Activated T-helper 1 cell treated with anti-CD3 and anti-CD28 coated beads, Interleukin-12 subunit alpha, Interleukin-12 subunit beta, Interleukin-2, Interleukin-4 antibody, amounts not matched to agents 30 ng/mL and 10 ng/mL and 1 ng/mL, durations not matched to agents 14 hours and 24 hours and 36 hours (primary cell): ENCODE measurements around the gene POU6F2. TPM values are rescaled to one million over a fixed set of nuclear protein-coding genes. Genes with fewer than 3 reads are reported as not detected.

Source experiments
- DNase-seq: peaks from one replicate; pipeline ENCODE4 v3.0.0; 2021; ENCODE audit warnings: low spot score
- H3K27ac Mint-ChIP-seq: one replicate; pipeline ENCODE4 v1.8.0; 2021; ENCODE audit warnings: mild to moderate bottlenecking, mixed read lengths
- H3K27me3 Mint-ChIP-seq: one replicate; pipeline ENCODE4 v1.8.0; 2022; ENCODE audit warnings: mild to moderate bottlenecking, moderate library complexity, mixed read lengths; ENCODE audit not compliant: insufficient read depth
- H3K36me3 Mint-ChIP-seq: one replicate; pipeline ENCODE4 v1.8.0; 2021; ENCODE audit warnings: low read depth, mixed read lengths
- H3K4me1 Mint-ChIP-seq: one replicate; pipeline ENCODE4 v1.8.0; 2021; ENCODE audit warnings: low read depth, mixed read lengths
- H3K4me3 Mint-ChIP-seq: one replicate; pipeline ENCODE4 v1.8.0; 2021; ENCODE audit warnings: mild to moderate bottlenecking, moderate library complexity, mixed read lengths
- H3K9me3 Mint-ChIP-seq: one replicate; pipeline ENCODE4 v1.8.0; 2021; ENCODE audit warnings: mixed read lengths
- intact Hi-C: fragments of 100-400 bp; cut with micrococcal nuclease; formaldehyde crosslinking; loops from one replicate; pipeline ENCODE4 v1.15.1; 2024
- total RNA-seq: library from RNA; stranded (reverse); gene quantifications from 2 replicates; pipeline ENCODE4 v1.2.3, GENCODE V29; 2022

POU6F2 gene
- total RNA-seq, 1 donor from 2014 or later: not detected

DNA sequence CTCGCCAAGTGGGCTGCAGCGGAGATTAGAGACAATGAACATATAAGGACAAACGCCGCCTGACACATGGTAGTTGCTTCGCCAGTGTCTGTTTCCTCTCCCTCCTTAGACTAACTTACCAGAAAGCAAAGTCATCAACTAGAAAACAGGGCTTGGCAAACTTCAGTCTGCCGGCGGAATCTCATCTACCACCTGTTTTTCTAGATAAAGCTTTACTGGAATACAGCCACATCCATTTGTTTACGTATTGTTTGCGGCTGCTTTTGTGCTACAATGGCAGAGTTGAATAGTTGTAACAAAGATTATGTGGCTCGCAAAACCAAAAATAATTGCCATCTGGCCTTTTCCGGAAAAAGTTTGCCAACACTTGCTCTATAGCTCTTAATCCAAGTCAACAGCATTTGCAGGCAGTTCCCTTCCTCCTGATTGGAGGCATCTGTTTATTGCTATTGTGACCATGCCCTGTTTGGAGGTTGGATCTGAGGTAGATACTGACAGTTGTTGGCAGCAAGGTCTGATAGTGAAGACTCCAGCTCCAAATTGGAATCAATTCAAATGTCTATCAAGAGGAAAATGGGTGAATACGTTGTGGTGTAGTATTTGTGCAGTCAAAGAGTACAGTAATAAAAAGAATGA lies 260.6 kb downstream of the POU6F2 start:
- no peak for DNase-seq
- Mint-ChIP-seq H3K4me1 (no peaks in the 10 kb centered on the region), H3K9me3 (no peaks in the 10 kb centered on the region), H3K4me3 (no peak overlapping the region), H3K27me3 (no peaks in the 10 kb centered on the region), H3K36me3 (no peaks in the 10 kb centered on the region), H3K27ac (no peak overlapping the region)
- intact Hi-C loops: no loop called here

GRCh38 chr7:39240864-39241263 lies 263.2 kb downstream of the POU6F2 start:
- no peak overlapping the region for H3K27ac Mint-ChIP-seq
- no peaks in the 10 kb centered on the region for H3K4me1 Mint-ChIP-seq
- no peaks in the 10 kb centered on the region for H3K9me3 Mint-ChIP-seq
- H3K36me3 Mint-ChIP-seq: no peaks in the 10 kb centered on the region
- no peaks in the 10 kb centered on the region for H3K27me3 Mint-ChIP-seq
- intact Hi-C loops: no loop called here
- no peak overlapping the region for H3K4me3 Mint-ChIP-seq
- no peak for DNase-seq

DNA sequence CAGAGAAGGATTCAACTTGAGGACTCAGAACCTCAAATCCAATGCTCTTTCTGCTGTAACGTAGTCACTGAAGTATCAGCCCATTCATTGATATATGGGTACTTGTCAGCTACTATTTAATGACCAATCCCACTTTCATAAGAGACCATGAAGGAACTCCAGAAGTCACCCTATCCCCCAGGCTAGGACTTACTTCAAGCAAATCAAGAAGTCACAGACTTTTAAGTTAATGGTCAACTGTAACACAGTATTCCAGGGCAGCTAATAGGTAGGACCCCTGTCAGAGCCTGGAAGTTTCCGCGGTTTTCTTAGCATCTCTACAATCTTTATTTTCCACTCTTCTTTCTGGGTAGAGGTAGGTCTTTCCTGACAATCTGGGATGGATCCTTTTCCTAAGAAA lies 269.9 kb downstream of the POU6F2 start:
- no peaks in the 10 kb centered on the region for H3K9me3 Mint-ChIP-seq
- no peaks in the 10 kb centered on the region for H3K4me1 Mint-ChIP-seq
- no peaks in the 10 kb centered on the region for H3K27me3 Mint-ChIP-seq
- H3K36me3 Mint-ChIP-seq: no peaks in the 10 kb centered on the region
- no peak overlapping the region for H3K4me3 Mint-ChIP-seq
- no peak overlapping the region for H3K27ac Mint-ChIP-seq
- intact Hi-C loops: no loop called here
- DNase-seq: no peak

DNA sequence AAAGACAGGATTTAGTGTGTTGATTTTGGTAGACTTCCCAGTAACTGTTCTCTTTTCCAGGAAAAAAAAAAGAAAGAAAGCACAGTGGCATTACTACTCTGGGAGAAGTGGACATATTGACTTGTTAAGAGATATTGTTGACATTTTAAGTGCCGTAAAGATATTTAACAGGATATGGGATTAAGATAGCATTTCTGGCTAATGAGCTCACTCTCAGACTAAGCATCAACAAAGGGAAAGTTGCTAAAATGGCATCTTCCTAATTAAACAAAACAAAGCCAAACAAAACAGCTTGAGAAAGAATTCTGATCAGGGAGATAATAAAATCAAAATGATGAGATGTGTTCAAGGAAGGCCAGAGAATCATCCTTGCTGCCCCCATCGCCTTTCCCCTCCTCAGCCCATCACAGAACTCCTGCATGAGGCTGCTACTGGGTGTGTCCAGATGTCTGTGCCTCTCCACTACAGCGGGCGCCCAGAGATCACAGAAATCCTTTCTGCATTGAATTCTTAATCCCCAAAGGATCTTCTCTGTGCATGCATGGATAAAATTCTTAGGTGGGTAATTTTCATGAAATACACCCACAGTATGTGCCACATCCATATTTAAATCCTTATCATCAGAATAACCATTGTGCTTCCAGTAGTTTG lies 270.5 kb downstream of the POU6F2 start:
- Mint-ChIP-seq H3K27me3 (no peaks in the 10 kb centered on the region), H3K4me3 (no peak overlapping the region), H3K27ac (no peak overlapping the region), H3K36me3 (no peaks in the 10 kb centered on the region), H3K9me3 (no peaks in the 10 kb centered on the region), H3K4me1 (no peaks in the 10 kb centered on the region)
- intact Hi-C loops: no loop called here
- no peak for DNase-seq

GRCh38 chr7:39248692-39249090 lies 271.0 kb downstream of the POU6F2 start:
- Mint-ChIP-seq H3K27me3 (no peaks in the 10 kb centered on the region), H3K36me3 (no peaks in the 10 kb centered on the region), H3K4me3 (no peak overlapping the region), H3K27ac (no peak overlapping the region), H3K4me1 (no peaks in the 10 kb centered on the region), H3K9me3 (no peaks in the 10 kb centered on the region)
- intact Hi-C loops: no loop called here
- no peak for DNase-seq

DNA sequence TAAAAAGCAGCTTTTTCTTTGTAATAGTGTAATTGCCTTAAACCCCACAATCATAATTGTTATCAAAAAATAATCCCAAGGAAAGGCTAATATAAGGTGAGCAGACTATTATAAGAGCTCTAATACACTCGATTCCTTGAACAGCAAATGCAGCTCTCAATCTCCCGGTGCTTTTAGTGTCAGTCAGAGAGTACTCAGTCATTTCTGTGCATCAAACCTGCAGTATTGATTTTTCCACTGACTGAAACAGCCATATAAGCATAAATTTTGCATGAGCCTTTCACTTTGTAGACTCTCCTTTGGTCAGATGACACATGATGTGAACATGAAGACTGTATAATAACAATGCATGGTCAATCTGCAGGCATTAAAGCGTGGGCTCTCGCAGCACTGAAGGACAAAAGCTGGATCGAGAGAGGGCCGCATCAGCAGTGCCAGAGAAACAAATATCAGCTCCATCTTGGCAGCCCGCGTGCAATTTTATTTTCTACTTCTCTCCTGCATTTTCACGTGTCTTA lies 272.0 kb downstream of the POU6F2 start:
- Mint-ChIP-seq H3K4me3 (no peak overlapping the region), H3K27me3 (no peaks in the 10 kb centered on the region), H3K36me3 (no peaks in the 10 kb centered on the region), H3K9me3 (no peaks in the 10 kb centered on the region), H3K27ac (no peak overlapping the region), H3K4me1 (no peaks in the 10 kb centered on the region)
- intact Hi-C loops: no loop called here
- DNase-seq: no peak

DNA sequence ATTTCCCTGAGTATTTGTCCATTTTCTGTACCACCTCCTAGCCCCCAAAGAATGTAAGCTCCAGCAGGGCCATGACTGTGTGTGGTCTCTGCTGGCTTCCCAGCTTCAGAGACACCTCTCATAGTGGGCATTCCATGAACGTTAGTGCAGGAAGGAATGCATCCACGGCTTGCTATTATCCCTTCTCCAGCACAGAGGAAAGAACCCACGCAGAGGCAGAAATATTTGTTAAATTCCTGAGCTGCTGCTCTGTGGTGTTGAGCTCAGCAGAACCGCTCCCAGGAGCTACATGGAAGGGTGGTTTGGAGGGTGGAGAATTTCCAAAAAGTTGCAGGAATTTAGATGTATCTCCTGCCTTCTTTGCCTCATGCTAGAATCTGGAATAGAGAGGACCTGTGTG lies 275.2 kb downstream of the POU6F2 start:
- no peaks in the 10 kb centered on the region for H3K27me3 Mint-ChIP-seq
- no peaks in the 10 kb centered on the region for H3K4me1 Mint-ChIP-seq
- no peak overlapping the region for H3K27ac Mint-ChIP-seq
- DNase-seq: no peak
- intact Hi-C loops: no loop called here
- H3K9me3 Mint-ChIP-seq: no peaks in the 10 kb centered on the region
- no peaks in the 10 kb centered on the region for H3K36me3 Mint-ChIP-seq
- H3K4me3 Mint-ChIP-seq: no peak overlapping the region

DNA sequence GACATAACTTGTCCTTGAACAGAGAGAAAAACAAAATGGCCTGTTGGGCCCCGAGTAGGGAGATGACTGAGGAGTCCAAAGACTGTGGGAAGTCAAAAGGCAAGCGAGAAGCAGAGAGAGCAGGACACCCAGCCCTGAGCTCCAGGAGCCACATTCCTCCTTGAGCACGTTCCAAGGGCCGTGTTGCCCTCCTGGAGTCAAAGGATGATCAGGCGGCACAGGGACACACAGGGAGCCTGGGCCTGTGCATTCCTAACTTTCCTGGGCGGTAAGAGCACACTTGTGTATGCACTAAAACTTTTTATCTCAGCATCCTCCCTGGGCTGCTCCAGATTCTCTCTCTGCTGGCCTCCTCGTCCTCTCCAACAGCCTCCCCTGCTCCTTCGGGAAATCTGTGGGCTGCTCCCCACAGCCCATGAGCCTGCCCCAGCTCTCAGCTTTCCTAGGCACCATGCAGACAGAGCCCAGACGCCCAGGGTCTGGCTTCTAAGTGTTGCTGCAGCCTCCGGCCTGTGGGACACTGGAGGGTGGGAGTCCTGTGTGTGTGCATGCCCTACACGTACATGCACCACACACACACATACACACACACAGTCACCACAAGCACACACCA lies 281.8 kb downstream of the POU6F2 start:
- Mint-ChIP-seq H3K27ac (no peak overlapping the region), H3K36me3 (no peaks in the 10 kb centered on the region), H3K4me3 (no peak overlapping the region), H3K4me1 (no peaks in the 10 kb centered on the region), H3K27me3 (no peaks in the 10 kb centered on the region), H3K9me3 (no peaks in the 10 kb centered on the region)
- DNase-seq: no peak
- intact Hi-C loops: no loop called here

- no peaks in the 10 kb centered on the region for H3K9me3 Mint-ChIP-seq
- no peaks in the 10 kb centered on the region for H3K27me3 Mint-ChIP-seq
- no peaks in the 10 kb centered on the region for H3K36me3 Mint-ChIP-seq
- no peak overlapping the region for H3K27ac Mint-ChIP-seq
- intact Hi-C loops: no loop called here
- no peaks in the 10 kb centered on the region for H3K4me1 Mint-ChIP-seq
- no peak overlapping the region for H3K4me3 Mint-ChIP-seq
- DNase-seq: no peak
These were observed 282.7 kb downstream of the POU6F2 start for GRCh38 chr7:39260279-39260844.

GRCh38 chr7:39261771-39262170 lies 284.1 kb downstream of the POU6F2 start:
- Mint-ChIP-seq H3K36me3 (no peaks in the 10 kb centered on the region), H3K27me3 (no peaks in the 10 kb centered on the region), H3K9me3 (no peaks in the 10 kb centered on the region), H3K4me1 (no peaks in the 10 kb centered on the region), H3K4me3 (no peak overlapping the region), H3K27ac (no peak overlapping the region)
- intact Hi-C loops: no loop called here
- DNase-seq: no peak

- no peak overlapping the region for H3K27ac Mint-ChIP-seq
- no peaks in the 10 kb centered on the region for H3K9me3 Mint-ChIP-seq
- H3K27me3 Mint-ChIP-seq: no peaks in the 10 kb centered on the region
- H3K4me3 Mint-ChIP-seq: no peak overlapping the region
- no peaks in the 10 kb centered on the region for H3K4me1 Mint-ChIP-seq
- H3K36me3 Mint-ChIP-seq: no peaks in the 10 kb centered on the region
- intact Hi-C loops: no loop called here
- no peak for DNase-seq
These were observed 288.2 kb downstream of the POU6F2 start for GRCh38 chr7:39265641-39266591.

- Mint-ChIP-seq H3K4me1 (no peaks in the 10 kb centered on the region), H3K27ac (no peak overlapping the region), H3K27me3 (no peaks in the 10 kb centered on the region), H3K4me3 (no peak overlapping the region), H3K9me3 (no peaks in the 10 kb centered on the region), H3K36me3 (no peaks in the 10 kb centered on the region)
- intact Hi-C loops: no loop called here
- DNase-seq: no peak
These were observed 291.3 kb downstream of the POU6F2 start for GRCh38 chr7:39269034-39269433.
